Stimulated activated CD4-positive, alpha-beta T cell treated with anti-CD3 and anti-CD28 coated beads, TNF-alpha, amount 100 ng/mL, for 1 hour (primary cell): ENCODE measurements around the gene ALDH1A3.

Experiments
- DNase-seq, 3 donors: peaks; one replicate each; pipeline ENCODE4 v3.0.0-alpha.2; 2020; ENCODE audit warnings: low read depth in 3 of 3, low spot score in 1 of 3

ALDH1A3 gene

DNA sequence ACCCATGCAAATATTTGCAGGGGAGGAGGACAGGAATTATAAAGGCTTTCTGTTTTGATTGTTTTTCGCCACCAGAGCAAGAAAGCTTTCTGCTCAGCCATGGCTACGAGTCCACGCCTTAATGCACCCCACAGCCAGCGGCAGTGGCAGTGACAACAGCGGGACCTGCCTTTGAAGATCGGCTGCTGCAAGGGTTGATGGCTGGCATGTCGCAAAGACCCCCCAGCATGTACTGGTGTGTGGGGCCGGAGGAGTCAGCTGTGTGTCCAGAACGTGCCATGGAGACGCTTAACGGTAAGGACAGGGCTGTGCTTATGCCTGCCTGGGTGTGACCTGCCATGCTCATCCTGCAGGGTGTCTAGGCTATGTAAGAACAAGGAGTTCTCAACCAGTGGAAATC lies 44.8 kb downstream of the ALDH1A3 start:
- DNase-seq, result no peak

DNA sequence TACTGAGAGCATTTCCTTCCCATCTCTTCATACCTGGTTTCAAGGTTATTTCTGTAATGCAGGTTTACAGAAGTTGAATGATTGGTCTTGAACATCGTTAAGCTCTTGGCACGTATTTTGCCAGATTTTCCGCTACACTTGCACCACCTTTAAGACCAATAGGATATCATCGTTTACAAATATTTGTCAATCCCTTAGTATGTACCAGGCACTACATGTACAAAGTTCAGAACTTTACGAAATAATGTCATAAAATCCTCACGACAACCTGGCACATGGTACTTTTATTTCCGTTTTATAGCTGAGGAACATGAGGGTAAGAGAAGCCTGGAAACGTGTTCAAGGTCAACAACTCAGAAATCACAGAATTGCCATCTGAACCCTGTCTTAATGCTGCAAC lies 45.8 kb downstream of the ALDH1A3 start:
- DNase-seq, result no peak

DNA sequence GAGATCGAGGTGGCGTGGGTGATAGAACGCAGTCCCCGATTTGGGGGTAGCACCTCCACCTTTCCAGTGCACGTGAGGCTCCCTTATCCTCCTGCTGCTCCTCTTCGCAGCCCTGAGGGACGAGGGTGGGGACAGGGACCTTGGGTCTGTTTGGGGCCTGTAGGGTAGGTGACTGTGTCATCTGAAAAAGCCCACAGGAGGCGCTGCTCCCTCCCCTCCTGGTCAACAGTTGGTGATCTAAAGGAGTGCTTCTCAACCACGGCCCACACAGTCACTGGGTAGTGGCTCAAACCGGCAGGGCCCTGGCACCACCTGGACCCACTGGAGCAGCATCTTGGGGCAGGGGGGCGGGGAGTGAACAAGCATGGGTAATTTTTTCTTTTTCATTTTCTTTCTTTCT lies 46.6 kb downstream of the ALDH1A3 start:
- DNase-seq, result no peak

DNA sequence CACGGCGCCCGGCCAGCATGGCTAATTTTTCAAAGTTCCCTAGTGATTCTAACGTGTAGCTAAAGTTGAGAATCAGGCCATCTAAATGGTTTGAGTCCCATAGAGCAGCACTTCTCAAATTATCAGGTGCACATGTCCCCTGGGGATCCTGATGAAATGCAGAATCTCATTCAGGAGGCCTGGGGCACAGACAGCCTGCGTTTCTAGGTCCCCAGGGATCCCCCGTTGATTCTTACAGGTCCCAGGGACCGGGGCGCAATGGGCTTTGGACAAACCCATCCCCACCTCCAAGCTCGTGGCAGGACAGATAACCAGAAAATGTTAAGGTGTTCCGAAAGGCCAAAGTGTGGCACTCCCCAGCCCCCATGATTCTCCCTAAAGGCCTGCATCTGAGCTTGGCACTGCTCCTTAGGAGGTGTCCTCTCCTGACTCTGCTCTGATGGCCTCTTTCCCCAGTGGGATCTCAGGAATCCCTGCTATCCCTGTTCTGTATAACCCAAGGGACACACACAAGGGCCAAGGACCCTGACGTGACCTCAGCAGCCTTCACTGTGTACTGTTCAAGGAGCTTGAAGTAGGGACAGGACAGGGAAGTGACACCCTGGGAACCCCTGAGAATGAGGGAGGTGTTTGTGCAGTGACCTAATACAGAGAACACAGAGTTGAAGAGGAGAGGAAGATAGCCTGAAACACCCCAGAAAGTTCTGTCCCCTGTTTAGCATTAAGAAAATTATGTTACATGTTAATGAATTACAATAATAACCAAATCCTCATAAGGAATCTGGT lies 47.5 kb downstream of the ALDH1A3 start:
- no peak for DNase-seq

DNA sequence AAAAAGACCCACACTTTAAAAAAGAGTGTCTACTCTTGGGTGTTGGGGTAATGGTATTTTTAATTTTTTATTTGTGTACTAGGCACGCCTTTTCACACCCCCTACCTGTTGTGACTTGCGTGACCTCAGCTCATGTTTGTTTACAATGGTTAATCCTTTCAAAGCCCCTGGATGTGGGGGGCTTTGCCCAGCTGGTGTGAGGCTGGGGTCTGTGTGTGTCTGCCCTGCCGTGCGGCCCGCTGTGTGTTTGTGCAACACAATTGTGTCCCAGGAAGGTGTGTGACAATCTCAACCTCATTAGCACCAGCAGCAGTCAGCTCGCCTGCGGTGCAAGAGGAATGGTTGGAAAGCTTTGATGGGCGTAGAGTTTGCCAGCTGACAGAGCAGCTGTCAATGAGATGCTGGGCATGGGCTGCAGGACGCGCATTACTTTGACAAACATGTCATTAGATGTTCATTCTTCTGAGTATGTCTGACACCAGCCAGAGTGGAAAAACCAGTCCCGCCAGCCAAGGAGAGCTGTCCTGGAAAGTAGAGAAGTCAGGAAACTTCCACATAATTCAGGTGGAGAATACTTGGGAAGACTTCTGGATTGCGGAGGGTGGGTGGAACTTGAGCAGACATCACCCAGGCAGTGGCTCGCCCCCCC lies 49.1 kb downstream of the ALDH1A3 start:
- DNase-seq, result no peak

DNA sequence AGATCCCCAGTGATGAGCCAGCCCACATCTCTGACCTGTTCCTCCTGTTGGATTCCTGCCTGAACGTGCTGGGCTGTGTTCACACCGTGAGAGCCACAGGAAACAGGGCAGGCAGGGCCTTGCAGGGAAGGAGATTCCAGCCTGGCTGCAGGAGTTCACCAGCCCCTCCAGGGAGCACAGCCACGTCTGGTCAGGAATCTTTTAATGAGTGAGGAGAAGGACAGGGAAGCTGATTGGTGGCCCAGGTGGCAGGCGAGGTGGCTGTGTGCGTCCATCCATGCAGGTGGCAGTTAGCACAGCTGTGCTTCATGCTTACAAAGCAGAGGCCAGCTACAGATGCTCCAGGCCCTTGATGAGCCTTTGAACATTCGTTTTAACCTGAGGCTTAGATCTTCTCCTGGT lies 50.0 kb downstream of the ALDH1A3 start:
- DNase-seq, result no peak

DNA sequence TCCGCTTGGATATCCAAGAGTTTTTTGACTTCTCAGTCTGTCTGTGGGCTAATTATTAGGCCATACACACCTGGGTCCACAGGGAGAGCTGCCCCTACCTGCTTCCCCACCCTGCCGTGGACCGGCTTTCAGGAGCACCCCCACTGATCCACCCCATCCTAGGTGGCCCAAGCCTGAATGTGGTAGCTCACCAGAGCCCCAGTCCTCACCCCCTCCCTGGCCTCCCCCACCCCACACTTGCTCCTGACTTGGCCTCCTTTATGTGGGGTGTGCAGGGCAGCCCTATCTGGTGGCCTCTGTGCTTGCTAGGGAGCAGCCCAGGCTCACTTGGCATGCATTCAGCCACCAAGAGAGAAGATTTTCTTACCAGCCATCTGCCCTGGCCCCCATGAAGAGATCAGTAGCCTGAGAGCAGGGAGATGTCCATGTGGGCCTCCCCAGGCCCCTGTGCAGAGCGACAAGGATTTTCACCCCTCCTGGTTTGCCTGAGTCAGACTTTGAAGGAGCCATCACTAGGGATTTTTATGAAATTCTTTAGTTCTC lies 50.7 kb downstream of the ALDH1A3 start:
- no peak for DNase-seq

DNA sequence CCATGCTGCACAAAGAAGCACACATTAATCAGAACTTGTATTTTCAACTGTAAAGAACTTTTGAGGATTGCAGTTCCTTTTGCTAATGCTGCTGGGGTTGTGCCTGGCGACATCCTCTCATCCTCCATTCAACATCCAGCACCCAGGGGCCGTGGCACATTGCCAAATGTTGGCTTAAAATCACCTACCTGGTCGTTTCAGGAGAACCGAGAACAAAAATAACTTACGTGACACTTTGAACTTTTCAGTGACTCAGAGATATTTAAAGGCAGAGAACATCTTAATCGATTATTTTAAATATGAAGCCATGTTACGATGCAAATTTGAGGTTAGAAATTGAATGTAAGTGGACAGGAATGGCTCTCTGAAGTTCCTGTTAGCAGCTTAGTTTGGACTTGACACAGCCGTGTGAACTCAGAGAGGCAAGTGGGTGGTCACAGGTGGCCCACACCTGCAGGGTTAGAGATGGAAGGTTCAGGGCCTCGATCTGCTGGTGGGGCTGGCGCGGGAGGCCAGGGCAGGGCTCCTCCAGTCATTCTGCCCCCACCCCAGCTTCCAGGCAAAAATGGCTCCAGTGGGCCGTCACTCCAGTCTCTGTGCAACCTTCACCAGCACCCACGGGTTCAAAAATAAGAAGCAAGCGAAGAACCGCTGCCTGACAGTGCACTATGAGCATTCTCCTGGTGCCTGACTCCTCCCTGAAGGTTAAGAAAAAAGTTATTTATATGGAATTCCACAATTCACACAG lies 51.7 kb downstream of the ALDH1A3 start:
- DNase-seq, result no peak

DNA sequence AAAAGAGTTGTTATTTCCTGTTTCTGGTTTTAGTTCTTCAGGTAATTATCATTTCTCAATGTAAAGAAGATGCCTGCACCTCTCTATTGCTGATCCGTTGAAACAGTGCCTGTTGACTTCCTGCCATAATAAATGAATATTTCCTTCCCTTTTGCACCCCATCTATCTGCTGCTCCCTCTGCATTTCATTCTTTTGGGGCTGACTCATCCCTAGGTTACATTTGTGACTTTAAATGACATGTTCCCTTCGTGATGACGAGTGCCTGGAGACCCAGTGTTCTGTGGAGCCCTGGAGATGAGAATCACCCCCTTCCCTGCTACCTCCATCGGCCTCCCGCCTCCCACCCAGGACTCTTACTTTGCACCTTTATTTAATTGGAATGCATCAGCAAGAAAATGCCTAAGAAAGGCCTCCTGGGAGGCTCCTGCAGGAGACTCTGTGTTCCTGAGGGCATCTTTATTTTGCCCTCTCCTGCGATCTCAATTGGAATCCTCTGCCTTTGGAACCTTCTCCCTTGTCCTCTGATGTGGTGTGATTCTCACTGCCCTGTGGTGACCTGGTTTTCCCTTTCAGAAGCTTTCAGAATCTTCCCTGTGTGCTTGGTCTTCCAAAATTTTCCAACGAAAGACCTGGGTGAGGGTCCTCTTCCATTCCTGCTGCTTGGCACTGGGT lies 53.2 kb downstream of the ALDH1A3 start:
- no peak for DNase-seq

DNA sequence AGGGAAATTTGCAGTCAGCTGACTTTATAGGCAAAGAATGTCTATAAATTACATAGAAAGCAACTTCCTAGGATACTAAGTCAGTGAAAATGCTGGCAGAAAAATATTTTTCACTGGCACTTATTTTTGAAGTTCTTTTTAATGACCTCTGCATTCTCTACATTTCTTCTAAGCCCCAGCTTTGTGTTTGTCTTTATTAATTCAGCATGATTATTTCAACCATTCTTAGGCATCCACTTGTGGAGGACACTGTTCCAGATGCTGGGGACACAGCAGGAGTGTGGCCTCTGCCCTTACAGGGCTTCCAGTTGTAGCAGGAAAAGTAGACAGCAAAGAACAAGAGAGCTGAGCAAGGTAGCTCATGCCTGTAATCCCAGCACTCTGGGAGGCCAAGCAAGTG lies 54.5 kb downstream of the ALDH1A3 start:
- DNase-seq, result no peak

DNA sequence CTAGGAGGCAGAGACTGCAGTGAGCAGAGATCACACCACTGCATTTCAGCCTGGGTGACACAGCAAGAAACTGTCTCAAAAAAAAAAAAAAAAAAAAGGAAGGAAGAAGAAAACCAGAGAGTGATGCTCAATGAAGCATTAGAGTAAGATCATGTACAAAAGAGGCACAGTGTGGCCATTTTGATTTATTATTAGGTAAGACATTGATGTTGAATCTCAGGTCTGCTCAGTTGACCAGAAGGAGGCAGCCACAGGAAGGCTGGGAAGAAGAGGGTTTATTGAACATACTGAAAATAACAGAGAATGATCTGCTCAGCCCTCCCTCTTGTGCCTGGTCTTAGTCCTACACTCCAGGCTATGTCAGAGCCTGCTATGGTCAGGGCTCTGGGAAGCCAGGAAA lies 55.1 kb downstream of the ALDH1A3 start:
- no peak for DNase-seq

DNA sequence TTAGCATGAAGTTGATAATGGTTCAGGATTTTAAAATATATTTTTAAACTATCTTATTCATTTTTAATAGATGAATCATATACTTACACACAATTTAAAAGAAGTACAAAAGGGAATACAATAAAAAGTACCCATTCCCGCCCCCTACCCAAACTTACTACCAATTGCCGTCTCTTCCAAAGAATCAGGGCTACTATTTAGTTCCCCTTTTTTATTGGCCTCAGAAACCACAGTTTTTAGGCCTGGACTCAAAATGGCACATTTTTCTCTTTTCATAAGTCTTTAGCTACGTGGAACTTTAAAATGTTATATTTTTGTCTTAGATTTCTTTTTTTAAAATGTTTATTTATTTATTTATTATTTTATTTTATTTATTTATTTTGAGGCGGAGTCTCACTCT lies 57.5 kb downstream of the ALDH1A3 start:
- no peak for DNase-seq

DNA sequence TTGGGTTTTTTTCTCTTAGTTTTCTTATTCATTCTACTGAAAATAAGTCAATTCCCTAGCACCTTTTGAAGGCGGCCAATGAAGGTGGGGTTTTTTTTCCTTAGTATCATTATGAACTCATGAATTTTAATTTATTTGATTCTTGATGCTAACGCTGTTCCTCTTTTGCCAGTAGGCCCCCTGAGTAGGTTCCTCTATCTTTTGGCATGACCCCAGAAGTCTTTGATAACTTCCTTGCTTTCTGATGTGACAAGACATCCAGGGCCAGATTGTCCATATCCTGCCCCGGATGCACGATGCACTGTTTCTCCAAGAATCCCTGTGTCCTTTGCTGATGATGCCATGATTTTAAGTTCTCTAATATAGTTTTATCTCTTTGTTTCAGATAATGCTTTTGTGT lies 60.2 kb downstream of the ALDH1A3 start:
- DNase-seq, result no peak

DNA sequence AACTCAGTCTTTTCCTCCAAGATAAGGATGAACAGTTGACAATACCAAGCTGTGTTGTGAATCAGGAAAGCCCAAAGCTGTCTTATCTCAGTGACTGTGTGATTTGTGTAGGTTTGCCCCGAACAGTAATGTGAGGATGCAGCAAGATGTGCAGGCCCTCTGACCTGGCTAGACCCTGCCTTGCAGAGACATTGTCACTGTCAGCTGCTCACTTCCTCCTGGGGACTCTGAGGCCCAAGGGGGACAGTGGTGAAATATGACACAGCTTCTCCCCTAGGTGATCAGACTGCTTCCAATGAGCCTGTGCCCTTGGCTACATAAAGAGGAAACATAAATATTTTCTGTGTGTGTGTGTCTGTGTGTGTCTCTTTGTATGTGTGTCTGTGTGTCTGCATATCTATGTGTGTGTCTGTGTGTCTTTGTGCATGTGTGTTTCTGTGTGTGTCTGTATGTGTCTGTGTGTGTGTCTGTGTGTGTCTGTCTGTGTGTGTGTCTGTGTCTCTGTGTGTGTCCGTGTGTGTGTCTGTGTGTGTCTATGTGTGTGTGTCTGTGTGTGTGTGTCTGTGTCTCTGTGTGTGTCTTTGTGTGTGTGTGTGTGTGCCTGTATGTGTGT lies 61.2 kb downstream of the ALDH1A3 start:
- DNase-seq, result no peak

DNA sequence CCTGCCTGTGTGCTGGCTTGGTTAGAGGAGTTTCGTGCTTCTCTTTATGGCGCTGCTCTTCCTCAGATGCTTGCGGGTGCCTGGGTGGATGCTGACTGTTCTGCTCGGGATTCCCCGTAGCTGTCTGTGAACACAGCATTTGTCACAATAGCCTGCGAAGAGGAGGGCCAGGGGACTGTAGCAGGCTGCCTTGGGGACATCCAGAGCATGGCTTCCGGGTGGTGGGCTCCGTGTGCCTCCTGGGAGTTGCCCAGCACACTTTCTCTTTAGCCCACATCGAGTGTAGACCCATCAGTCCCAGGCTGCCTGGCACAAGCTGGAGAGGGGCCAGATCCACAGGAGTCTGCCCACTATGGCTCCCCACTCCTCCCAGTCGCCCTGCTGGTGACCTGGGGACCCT lies 61.9 kb downstream of the ALDH1A3 start:
- no peak for DNase-seq

DNA sequence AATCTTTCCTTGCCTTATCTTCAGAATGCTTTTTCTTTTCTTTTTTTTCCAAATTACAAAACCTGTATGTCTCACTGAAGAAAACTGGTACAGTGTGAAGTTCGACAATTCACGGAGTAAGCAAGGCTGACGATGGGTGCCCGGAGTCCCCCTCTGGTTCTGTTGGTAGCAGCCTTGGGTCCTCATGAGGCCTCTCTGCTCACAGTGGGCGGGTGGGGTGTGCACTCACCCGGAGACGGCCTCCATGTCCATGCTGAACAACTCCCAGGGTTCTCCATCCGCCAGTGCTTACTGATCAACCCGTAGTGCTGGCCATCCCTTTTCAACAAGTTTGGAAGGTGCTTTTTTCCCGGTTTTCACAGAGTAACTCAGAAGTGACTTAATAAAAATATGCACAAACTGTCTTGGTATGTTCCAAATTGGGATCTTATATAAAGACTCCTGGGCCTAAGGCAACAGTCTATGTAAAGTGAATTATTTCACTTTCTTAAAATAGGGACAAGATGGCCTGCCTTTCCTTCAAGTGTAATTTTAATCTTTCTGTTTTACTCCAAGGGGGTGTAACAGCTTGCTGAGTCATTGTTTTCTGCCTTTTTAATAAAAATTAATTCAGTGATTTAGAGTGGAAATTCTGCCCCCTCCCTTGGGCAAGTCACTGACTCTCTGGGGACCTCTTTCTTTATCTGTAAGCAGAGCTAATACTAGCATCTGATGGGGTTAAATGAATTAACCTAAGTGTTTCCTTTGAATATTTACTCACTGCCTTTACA lies 63.2 kb downstream of the ALDH1A3 start:
- no peak for DNase-seq

DNA sequence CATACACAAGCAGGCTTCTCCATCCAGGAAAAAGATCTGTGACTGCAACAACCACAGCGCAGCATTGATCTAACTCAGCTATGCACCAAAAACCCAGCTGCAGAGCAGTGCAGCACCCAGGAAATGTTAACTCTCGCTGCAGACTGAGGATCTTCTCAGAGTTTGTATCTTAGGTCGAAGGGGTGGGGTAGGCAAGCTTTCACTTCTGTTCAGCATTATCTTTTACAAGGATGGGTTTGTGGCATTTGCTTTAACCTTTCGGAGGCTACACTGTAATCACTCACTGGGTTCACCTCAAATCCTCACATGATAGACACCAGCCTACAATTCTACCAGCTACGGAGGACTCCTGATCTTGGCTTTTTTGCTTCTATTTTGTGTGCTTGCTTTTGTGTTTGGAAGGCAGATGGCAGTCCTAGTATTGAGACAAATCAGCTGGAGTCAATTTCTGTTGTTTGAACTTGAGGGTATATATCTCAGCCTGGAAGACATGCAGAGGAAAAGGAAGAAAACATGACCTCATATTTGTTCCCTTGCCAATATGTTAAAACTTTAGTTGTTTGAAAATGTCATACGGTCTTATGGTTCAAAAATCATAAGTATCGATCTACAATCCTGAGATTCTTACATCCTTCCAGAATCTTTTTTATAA lies 64.7 kb downstream of the ALDH1A3 start:
- no peak for DNase-seq

DNA sequence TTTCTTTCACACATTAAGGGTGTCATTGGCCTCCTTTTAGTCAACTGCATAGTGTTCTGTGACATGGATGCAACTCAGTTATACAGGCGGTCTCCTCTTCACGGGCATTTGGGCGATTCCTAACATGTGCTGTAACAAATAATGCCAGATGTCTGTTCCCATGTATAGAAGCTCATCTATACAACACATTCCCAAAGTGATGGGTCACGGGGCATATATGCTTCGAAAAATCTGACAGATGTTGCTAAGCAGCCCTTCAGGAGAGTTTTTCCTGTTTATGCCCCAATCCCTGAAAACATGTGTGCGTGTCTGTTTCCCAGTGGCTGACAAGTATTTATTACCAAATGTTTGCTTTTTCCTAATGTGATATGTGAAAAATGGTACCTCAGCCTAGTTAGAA lies 65.4 kb downstream of the ALDH1A3 start:
- DNase-seq, result no peak

DNA sequence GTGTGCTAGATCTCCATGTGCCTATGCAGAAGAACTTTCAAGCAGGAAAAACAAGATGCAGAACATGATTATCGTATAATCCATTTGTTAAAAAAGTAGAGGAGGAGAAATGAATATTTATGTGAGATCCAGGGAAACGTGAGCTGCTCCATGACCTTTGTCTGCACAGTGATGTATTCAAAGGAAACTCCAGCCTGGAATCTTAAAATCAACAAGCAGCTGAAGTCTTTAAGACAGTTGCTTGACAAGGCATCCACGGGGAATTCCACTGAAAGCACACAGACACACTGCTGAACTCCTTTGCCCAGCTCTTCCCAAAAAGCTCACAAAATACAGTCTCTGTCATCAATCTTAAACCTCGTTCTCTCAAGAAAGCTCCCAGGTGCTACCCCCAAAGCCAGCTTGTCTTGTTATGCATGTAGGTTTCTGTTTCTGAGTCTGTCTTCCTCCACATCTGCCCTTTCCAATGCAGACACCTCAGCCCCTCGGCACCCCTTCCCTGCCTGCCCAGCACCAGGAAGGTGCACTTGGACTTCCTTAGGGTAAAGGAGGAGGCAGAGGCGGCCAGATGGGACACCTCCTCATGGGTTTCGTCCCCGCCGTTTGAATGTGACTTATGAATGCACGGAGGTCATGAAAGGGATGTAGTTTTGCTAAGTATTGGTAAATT lies 68.3 kb downstream of the ALDH1A3 start:
- DNase-seq, result no peak
